Ovary (tissue), 3 donors: ENCODE measurements around the gene BACH2.

Experiments used
- EP300 ChIP-seq: sonication (generic); formaldehyde crosslinking; IDR thresholded peaks from one replicate; pipeline ENCODE4 v1.6.1; 2017; ENCODE audit warnings: antibody characterized with exemption
- POLR2A ChIP-seq: fragments of 450-650 bp; IDR thresholded peaks from one replicate; pipeline ENCODE4 v1.6.1; 2017; ENCODE audit warnings: antibody characterized with exemption, mild to moderate bottlenecking, moderate library complexity
- TF ChIP-seq, protein P1 (sequence below), 3 donors: fragments of 450-650 bp in 2 of 3; fragments of 200-600 bp in 1 of 3; IDR thresholded peaks; one replicate each; pipeline versions ENCODE4 v1.5.1 to v1.8.0; 2016 to 2022; ENCODE audit warnings: antibody characterized with exemption in 3 of 3, mild to moderate bottlenecking in 1 of 3
- donor health status: DM: no; HTN: no; CAD: no.

DNA sequence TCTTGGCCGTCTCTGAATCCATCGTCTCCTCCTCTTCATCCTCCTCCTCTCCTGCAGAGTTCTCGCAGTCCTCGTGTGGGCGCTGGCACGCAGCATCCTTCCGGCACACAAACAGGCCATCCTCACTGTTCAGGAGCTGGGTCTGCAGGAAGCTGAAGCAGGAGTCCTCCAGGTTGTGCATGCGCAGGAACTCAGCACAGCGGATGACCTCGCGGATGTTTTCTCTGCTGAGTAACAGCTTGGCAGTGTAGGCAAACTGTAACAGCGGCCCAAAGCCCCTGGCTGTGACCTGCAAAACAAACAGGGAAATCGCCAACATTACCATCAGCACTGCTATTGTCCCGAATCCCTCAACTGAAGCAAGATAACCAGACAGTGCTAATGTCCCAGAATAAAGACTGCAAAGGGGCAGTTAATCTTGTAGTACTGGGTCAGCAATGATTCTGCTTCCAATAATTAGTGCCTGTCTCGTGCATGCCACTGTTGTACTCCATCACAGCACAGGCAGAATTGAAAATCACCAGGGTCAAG is 345.0 kb downstream of the BACH2 start:
- TF ChIP-seq, protein P1, sequence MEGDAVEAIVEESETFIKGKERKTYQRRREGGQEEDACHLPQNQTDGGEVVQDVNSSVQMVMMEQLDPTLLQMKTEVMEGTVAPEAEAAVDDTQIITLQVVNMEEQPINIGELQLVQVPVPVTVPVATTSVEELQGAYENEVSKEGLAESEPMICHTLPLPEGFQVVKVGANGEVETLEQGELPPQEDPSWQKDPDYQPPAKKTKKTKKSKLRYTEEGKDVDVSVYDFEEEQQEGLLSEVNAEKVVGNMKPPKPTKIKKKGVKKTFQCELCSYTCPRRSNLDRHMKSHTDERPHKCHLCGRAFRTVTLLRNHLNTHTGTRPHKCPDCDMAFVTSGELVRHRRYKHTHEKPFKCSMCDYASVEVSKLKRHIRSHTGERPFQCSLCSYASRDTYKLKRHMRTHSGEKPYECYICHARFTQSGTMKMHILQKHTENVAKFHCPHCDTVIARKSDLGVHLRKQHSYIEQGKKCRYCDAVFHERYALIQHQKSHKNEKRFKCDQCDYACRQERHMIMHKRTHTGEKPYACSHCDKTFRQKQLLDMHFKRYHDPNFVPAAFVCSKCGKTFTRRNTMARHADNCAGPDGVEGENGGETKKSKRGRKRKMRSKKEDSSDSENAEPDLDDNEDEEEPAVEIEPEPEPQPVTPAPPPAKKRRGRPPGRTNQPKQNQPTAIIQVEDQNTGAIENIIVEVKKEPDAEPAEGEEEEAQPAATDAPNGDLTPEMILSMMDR (IDR thresholded peaks at IDR 0.05) = no peak
- TF ChIP-seq EP300 (no peak), POLR2A (no peak)
